OCI-LY7 (cell line): Measurements from ENCODE around the gene TLX2. TPM values are rescaled to one million over a fixed set of nuclear protein-coding genes. Genes with fewer than 3 reads are reported as not detected.

Experiments
- BruUV-seq: library from RNA; stranded (reverse); fragments of 400-500 nt; replicated peaks from 2 replicates; lab custom pipeline; 2021; lab: Mats Ljungman, UMichigan
- CTCF ChIA-PET: fragments of 300-600 bp; sonication (Branson Sonifier 250); formaldehyde crosslinking; loops from one replicate; lab custom pipeline; 2022; ENCODE audit warnings: antibody characterized with exemption; ENCODE audit not compliant: unreplicated experiment; lab: Charles Lee
- POLR2A ChIA-PET: fragments of 300-600 bp; sonication (Branson Sonifier 250); formaldehyde crosslinking; loops from one replicate; lab custom pipeline; 2022; ENCODE audit warnings: antibody characterized with exemption; lab: Charles Lee
- DNase-seq: peaks from one replicate; pipeline ENCODE4 v3.0.0-alpha.2; 2015; ENCODE audit warnings: low spot score
- H2AFZ ChIP-seq: fragments of 200-600 bp; sonication (generic), shearing (Covaris generic); 2 replicates; pipeline ENCODE4 v1.6.1; 2014; ENCODE audit warnings: mild to moderate bottlenecking, antibody characterized with exemption, low read length, moderate library complexity
- H3K27ac ChIP-seq: fragments of 200-600 bp; sonication (generic); 2 replicates; pipeline ENCODE4 v1.5.1; 2014; ENCODE audit warnings: mixed run types, low read depth, mild to moderate bottlenecking, moderate library complexity, low read length, inconsistent platforms; ENCODE audit not compliant: poor library complexity, severe bottlenecking
- H3K36me3 ChIP-seq: fragments of 200-600 bp; sonication (generic); 2 replicates; pipeline ENCODE4 v1.6.1; 2014; ENCODE audit warnings: mild to moderate bottlenecking, antibody characterized with exemption, low read length, moderate library complexity, mixed read lengths; ENCODE audit not compliant: insufficient read depth
- H3K4me1 ChIP-seq: fragments of 200-600 bp; sonication (generic); 2 replicates; pipeline ENCODE4 v1.5.1; 2014; ENCODE audit warnings: mild to moderate bottlenecking, low read length; ENCODE audit not compliant: insufficient read depth, poor library complexity, severe bottlenecking
- H3K4me2 ChIP-seq: fragments of 200-600 bp; sonication (generic); 2 replicates; pipeline ENCODE4 v1.6.1; 2014; ENCODE audit warnings: mild to moderate bottlenecking, low read length
- H3K4me3 ChIP-seq: fragments of 200-600 bp; sonication (generic); 2 replicates; pipeline ENCODE4 v1.5.1; 2014; ENCODE audit warnings: mild to moderate bottlenecking, low read depth, low read length; ENCODE audit not compliant: poor library complexity, severe bottlenecking
- H3K79me2 ChIP-seq: fragments of 200-600 bp; sonication (generic); 2 replicates; pipeline ENCODE4 v1.6.1; 2016; ENCODE audit warnings: low read depth, mild to moderate bottlenecking, low read length, moderate library complexity, mixed read lengths; ENCODE audit not compliant: insufficient read depth
- H3K9me2 ChIP-seq: fragments of 200-600 bp; sonication (generic); 2 replicates; pipeline ENCODE4 v1.6.1; 2016; ENCODE audit warnings: mild to moderate bottlenecking, low read length, mixed read lengths; ENCODE audit not compliant: insufficient read depth
- H3K9me3 ChIP-seq: fragments of 200-600 bp; sonication (generic); 2 replicates; pipeline ENCODE4 v1.6.1; 2014; ENCODE audit warnings: mild to moderate bottlenecking, mixed run types, low read length, mixed read lengths
- H4K20me1 ChIP-seq: fragments of 200-600 bp; sonication (generic); 2 replicates; pipeline ENCODE4 v1.6.1; 2014; ENCODE audit warnings: mild to moderate bottlenecking, antibody characterized with exemption, low read length, moderate library complexity, mixed read lengths; ENCODE audit not compliant: insufficient read depth
- EZH2phosphoT487 ChIP-seq: fragments of 200-600 bp; sonication (generic); IDR thresholded peaks from 2 replicates; pipeline ENCODE4 v1.6.1; 2018; ENCODE audit warnings: low read depth, borderline replicate concordance, mild to moderate bottlenecking, mixed run types, antibody characterized with exemption, low read length, moderate library complexity, mixed read lengths
- intact Hi-C: fragments of 100-400 bp; cut with micrococcal nuclease; formaldehyde crosslinking; loops from one replicate; pipeline ENCODE4 v1.10.0; 2022; ENCODE audit not compliant: unreplicated experiment
- total RNA-seq, 2 experiments: library from RNA; depleted of rRNA in 1 of 2; stranded (reverse); fragments of >200 nt in 1 of 2; shearing (Covaris generic) in 1 of 2; gene quantifications; 2 replicates each; pipeline ENCODE4 v1.2.3, GENCODE V29; 2014 to 2022
- TF ChIP-seq, protein P1 (sequence below): fragments of 200-600 bp; sonication (generic); conservative IDR thresholded peaks from 2 replicates; pipeline ENCODE4 v1.5.1; 2014; ENCODE audit warnings: mild to moderate bottlenecking, antibody characterized with exemption, low read length, moderate library complexity, mixed read lengths

Gene TLX2
- total RNA-seq, 2 experiments from 2014 or later = not detected

DNA sequence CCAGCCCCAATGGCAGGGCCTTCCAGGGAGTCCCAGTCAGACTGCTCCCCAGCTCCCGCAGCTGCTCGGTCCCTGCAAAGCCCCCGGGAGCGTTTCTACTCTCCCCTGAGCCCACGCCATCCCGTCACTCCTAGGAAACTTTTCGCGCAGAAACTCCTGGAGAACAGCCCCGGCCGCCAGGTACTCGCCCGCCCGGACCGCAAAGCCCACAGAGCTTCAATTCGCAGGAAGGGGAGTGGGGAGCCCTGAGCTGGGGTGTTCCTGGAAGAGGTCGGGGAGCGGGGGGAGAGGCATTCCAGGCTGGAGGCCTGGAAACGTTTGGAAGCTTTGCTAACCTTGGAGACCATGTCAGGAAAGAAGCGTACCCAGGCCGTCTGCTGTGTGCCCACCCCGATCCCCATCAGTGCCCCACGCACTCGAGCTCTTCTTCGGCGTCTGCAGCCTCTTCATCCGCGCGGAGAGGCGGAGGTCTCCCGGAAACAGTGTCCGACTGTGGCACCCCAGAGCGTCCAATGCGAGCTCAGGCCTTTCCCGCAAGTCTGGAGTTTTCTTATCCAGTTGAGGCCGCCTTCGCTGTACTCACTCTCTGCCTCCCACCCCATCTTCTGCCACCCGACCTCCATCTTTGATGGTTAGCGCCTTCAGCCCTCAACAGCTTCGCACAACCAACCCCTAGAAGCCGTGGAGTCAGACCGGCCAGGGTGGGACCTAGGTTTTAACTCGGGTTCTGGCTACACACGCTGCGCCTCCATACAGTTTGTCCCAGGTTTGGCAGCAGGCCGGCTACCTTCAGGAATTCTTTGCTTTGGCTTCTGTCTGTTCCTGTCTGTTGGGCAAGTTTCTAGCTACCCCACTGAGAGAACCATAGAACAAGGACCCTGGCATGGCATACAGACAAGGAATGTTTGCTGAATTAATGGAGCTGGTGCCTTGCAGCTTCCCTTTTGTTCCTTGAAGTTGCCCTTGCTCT, 10.5 kb upstream of the TLX2 start:
- intact Hi-C loops = no loop called here
- Histone ChIP-seq H3K4me1 (peaks cover 27% of the 10 kb centered on the region), H3K27ac (no peak overlapping the region), H3K4me2 (peak overlapping the region; percentile 45; the same call in 1 of the 2 replicates), H4K20me1 (no peaks in the 10 kb centered on the region), H3K36me3 (peaks cover 15% of the 10 kb centered on the region), H3K4me3 (no peak overlapping the region), H3K9me3 (no peaks in the 10 kb centered on the region), H3K9me2 (no peaks in the 10 kb centered on the region), H3K79me2 (peaks cover 5% of the 10 kb centered on the region; the same call in 1 of the 2 replicates), H2AFZ (no peak overlapping the region)
- ChIA-PET CTCF (interaction anchor here (0.5 to 1.0 kb wide), 3 partner anchors 27 to 455 kb away, joined by 3 to 7 read pairs (median 3); partner anchors contain the start of gene POLE4), POLR2A (no interaction called here)
- BruUV-seq = no TSS peak
- no peak for DNase-seq
- TF ChIP-seq EZH2phosphoT487 = no peak
- TF ChIP-seq, protein P1, sequence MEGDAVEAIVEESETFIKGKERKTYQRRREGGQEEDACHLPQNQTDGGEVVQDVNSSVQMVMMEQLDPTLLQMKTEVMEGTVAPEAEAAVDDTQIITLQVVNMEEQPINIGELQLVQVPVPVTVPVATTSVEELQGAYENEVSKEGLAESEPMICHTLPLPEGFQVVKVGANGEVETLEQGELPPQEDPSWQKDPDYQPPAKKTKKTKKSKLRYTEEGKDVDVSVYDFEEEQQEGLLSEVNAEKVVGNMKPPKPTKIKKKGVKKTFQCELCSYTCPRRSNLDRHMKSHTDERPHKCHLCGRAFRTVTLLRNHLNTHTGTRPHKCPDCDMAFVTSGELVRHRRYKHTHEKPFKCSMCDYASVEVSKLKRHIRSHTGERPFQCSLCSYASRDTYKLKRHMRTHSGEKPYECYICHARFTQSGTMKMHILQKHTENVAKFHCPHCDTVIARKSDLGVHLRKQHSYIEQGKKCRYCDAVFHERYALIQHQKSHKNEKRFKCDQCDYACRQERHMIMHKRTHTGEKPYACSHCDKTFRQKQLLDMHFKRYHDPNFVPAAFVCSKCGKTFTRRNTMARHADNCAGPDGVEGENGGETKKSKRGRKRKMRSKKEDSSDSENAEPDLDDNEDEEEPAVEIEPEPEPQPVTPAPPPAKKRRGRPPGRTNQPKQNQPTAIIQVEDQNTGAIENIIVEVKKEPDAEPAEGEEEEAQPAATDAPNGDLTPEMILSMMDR = no peak

DNA sequence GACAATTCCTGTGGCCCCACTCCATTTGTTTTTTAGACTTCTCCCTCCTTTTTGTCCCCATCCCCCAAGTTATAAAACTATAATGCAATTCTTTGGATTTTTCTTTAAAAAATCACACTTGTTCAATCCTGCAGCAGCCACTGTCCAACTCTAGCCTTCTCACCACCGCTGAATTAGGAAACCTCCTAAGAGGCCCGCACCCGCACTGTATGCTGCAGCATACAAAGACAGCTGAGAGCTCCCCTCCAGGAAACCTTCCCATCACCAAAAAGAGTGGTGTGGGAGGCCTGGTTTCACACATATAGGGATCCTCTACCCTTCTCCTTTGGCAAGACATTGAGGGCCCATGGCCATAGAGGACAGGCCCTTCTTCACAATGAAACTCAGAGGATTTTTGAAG, 9.7 kb upstream of the TLX2 start:
- POLR2A ChIA-PET = no interaction called here
- H3K4me1 ChIP-seq = peaks cover 25% of the 10 kb centered on the region

More for the DNA sequence above, 9.7 kb upstream of the TLX2 start:
- intact Hi-C loops = no loop called here
- no peaks in the 10 kb centered on the region for H3K9me2 ChIP-seq
- no peak overlapping the region for H3K27ac ChIP-seq
- peaks cover 15% of the 10 kb centered on the region for H3K36me3 ChIP-seq
- no peaks in the 10 kb centered on the region for H4K20me1 ChIP-seq
- no peak for TF ChIP-seq EZH2phosphoT487
- TF ChIP-seq, protein P1 = no peak
- H3K4me2 ChIP-seq = no peak overlapping the region
- peaks cover 5% of the 10 kb centered on the region; the same call in 1 of the 2 replicates for H3K79me2 ChIP-seq
- DNase-seq = no peak
- CTCF ChIA-PET = interaction anchor here (0.7 to 1.0 kb wide), 2 partner anchors 26 to 111 kb away, joined by 3 read pairs; no protein-coding TSS in a partner anchor
- no TSS peak for BruUV-seq
- H3K9me3 ChIP-seq = no peaks in the 10 kb centered on the region
- no peak overlapping the region for H2AFZ ChIP-seq
- no peak overlapping the region for H3K4me3 ChIP-seq
